Liver (tissue), 9 donors: ENCODE data around the gene CYP11A1. TPM values are rescaled to one million over a fixed set of nuclear protein-coding genes. Genes with fewer than 3 reads are reported as not detected.

Experiments
- DNase-seq: peaks from one replicate; pipeline ENCODE4 v3.0.0-alpha.2; 2017; ENCODE audit warnings: low spot score
- H3K27ac ChIP-seq, 2 donors: one replicate each; pipeline ENCODE4 v1.7.0; 2013; ENCODE audit warnings: inconsistent platforms in 2 of 2, low read length in 2 of 2, control low read depth in 1 of 2, low read depth in 1 of 2, mild to moderate bottlenecking in 1 of 2
- H3K27me3 ChIP-seq, 4 donors: one replicate each; pipeline versions ENCODE4 v1.6.1 to v1.7.0; 2013; ENCODE audit warnings: low read length in 3 of 4, inconsistent platforms in 1 of 4, mild to moderate bottlenecking in 1 of 4, moderate library complexity in 1 of 4; ENCODE audit not compliant: control insufficient read depth in 4 of 4, insufficient read depth in 4 of 4
- H3K36me3 ChIP-seq, 4 donors: one replicate each; pipeline versions ENCODE4 v1.6.1 to v1.7.0; 2013; ENCODE audit warnings: low read length in 3 of 4, mild to moderate bottlenecking in 3 of 4, low read depth in 1 of 4, moderate library complexity in 1 of 4; ENCODE audit not compliant: control insufficient read depth in 4 of 4, insufficient read depth in 3 of 4
- H3K4me1 ChIP-seq, 4 donors: one replicate each; pipeline versions ENCODE4 v1.6.1 to v1.7.0; 2013; ENCODE audit warnings: low read length in 3 of 4, mild to moderate bottlenecking in 3 of 4, moderate library complexity in 1 of 4; ENCODE audit not compliant: control insufficient read depth in 4 of 4, insufficient read depth in 4 of 4
- H3K4me3 ChIP-seq, 3 donors: one replicate each; pipeline versions ENCODE4 v1.6.1 to v1.7.0; 2013; ENCODE audit warnings: low read length in 3 of 3, control low read depth in 1 of 3, low read depth in 1 of 3, mild to moderate bottlenecking in 1 of 3
- H3K9ac ChIP-seq, 2 donors: one replicate each; pipeline ENCODE4 v1.7.0; 2013; ENCODE audit warnings: low read length in 2 of 2, mild to moderate bottlenecking in 2 of 2, moderate library complexity in 2 of 2, control low read depth in 1 of 2, low read depth in 1 of 2
- H3K9me3 ChIP-seq, 4 donors: one replicate each; pipeline versions ENCODE4 v1.6.1 to v1.7.0; 2013; ENCODE audit warnings: low read length in 3 of 4; ENCODE audit not compliant: control insufficient read depth in 4 of 4
- ATF3 ChIP-seq: IDR thresholded peaks from 2 replicates; pipeline ENCODE4 v1.6.1; 2016; ENCODE audit warnings: antibody characterized with exemption
- CTCF ChIP-seq: fragments of 150-350 bp; IDR thresholded peaks from 2 replicates; pipeline ENCODE4 v1.5.1; 2017; ENCODE audit warnings: improper control_type of control experiment, low read depth, low read length; ENCODE audit not compliant: missing input control
- EGR1 ChIP-seq, 2 donors: IDR thresholded peaks; 2 replicates each; pipeline ENCODE4 v1.6.1; 2016 to 2018; ENCODE audit warnings: antibody characterized with exemption in 2 of 2, low read depth in 2 of 2
- FOXA1 ChIP-seq: IDR thresholded peaks from 2 replicates; pipeline ENCODE4 v1.6.1; 2016; ENCODE audit warnings: antibody characterized with exemption
- FOXA2 ChIP-seq: IDR thresholded peaks from 2 replicates; pipeline ENCODE4 v1.6.1; 2016; ENCODE audit warnings: antibody characterized with exemption
- GABPA ChIP-seq, 2 donors: IDR thresholded peaks in 1 of 2; conservative IDR thresholded peaks in 1 of 2; 2 replicates each; pipeline ENCODE4 v1.6.1; 2016; ENCODE audit warnings: antibody characterized with exemption in 2 of 2, mild to moderate bottlenecking in 1 of 2, moderate library complexity in 1 of 2
- HNF4A ChIP-seq, 2 donors: conservative IDR thresholded peaks; 2 replicates each; pipeline ENCODE4 v1.6.1; 2016; ENCODE audit warnings: antibody characterized with exemption in 2 of 2, mild to moderate bottlenecking in 2 of 2
- JUND ChIP-seq, 2 donors: IDR thresholded peaks; 2 replicates each; pipeline ENCODE4 v1.6.1; 2016; ENCODE audit warnings: antibody characterized with exemption in 2 of 2
- MAX ChIP-seq: IDR thresholded peaks from 2 replicates; pipeline ENCODE4 v1.6.1; 2016; ENCODE audit warnings: antibody characterized with exemption
- NR2F2 ChIP-seq: IDR thresholded peaks from 2 replicates; pipeline ENCODE4 v1.6.1; 2016; ENCODE audit warnings: antibody characterized with exemption
- RAD21 ChIP-seq, 2 donors: IDR thresholded peaks; 2 replicates each; pipeline ENCODE4 v1.6.1; 2016; ENCODE audit warnings: antibody characterized with exemption in 2 of 2, mild to moderate bottlenecking in 2 of 2
- REST ChIP-seq: IDR thresholded peaks from 2 replicates; pipeline ENCODE4 v1.6.1; 2016; ENCODE audit warnings: antibody characterized with exemption, mild to moderate bottlenecking
- RXRA ChIP-seq, 2 donors: IDR thresholded peaks; 2 replicates each; pipeline ENCODE4 v1.6.1; 2017 to 2018; ENCODE audit warnings: antibody characterized with exemption in 2 of 2, mild to moderate bottlenecking in 1 of 2
- SP1 ChIP-seq: IDR thresholded peaks from 2 replicates; pipeline ENCODE4 v1.6.1; 2018; ENCODE audit warnings: antibody characterized with exemption, mild to moderate bottlenecking
- TAF1 ChIP-seq: conservative IDR thresholded peaks from 2 replicates; pipeline ENCODE4 v1.6.1; 2016; ENCODE audit warnings: antibody characterized with exemption, mild to moderate bottlenecking
- YY1 ChIP-seq: IDR thresholded peaks from 2 replicates; pipeline ENCODE4 v1.6.1; 2016; ENCODE audit warnings: antibody characterized with exemption, mild to moderate bottlenecking
- ZBTB33 ChIP-seq: IDR thresholded peaks from 2 replicates; pipeline ENCODE4 v1.6.1; 2016; ENCODE audit warnings: antibody characterized with exemption
- WGBS: extraction: QIAGEN DNeasy Blood & Tissue Kit; methylation state at CpG from one replicate; pipeline ENCODE4 v1.1.7; 2013; 5-methylcytosine and 5-hydroxymethylcytosine counted together
- polyA plus RNA-seq, 2 donors: library from polyadenylated mRNA; stranded (reverse) in 1 of 2; unstranded in 1 of 2; fragments of 200-250 nt in 1 of 2; fragments of >200 nt in 1 of 2; fragmentation: Nextera tagmentation in 1 of 2; extraction: Ambion mirVana in 1 of 2; gene quantifications; one replicate each; pipeline versions ENCODE4 v1.2.1 to v1.2.3, GENCODE V29; 2013 to 2015
- total RNA-seq, 2 donors: library from RNA; depleted of rRNA; stranded (reverse); fragments of >200 nt; gene quantifications; one replicate each; pipeline ENCODE4 v1.2.3, GENCODE V29; 2014
- donor health status: healthy.
- donor health status: healthy.
- donor health status: healthy.
- donor health status: healthy.
- donor health status: healthy.

Gene CYP11A1
- total and polyA plus RNA-seq, 4 donors: 0.47 to 2.3 (median 1.9) TPM

DNA sequence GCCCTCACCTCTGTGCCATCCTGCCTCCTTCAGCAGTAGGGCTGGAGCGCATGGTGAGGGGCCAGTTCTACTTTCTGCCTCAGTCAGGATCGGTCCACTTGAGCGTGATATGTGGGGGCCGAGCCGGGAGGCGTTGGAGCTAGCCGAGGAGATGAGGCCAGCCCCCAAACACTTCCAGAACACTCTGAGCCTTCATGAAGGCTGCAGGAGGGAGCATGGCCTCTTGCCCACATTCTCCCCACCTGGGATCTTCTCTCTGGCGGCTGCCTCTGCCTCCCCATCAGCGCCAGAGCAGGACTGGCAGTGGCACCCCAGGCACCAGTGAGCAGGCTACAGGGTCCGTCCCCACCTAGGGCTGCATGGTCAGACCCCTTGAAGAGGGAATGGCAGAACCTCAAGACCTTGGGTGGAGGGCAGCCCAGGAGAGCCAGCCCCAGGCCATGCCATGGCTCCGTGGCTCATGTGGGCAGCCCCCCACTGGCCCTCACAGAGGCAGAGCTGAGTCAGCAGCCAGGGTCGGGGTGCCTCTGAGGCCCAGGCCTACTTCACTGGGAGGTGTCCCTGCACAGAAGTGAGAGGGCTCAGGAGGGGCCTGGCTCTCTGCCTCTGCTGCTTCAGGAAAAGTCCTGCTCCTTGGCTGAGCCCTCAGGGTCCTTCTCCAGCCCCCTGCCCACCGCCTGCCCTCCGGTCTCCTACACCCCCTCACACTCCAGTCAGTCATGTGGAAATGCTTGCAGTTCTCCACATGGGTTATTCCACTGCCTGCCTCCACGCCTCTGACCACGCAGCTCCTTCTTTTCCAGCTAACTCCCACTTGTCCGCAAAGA is 28.1 kb upstream of the CYP11A1 start:
- DNase-seq: no peak
- Histone ChIP-seq H3K27ac (no peak overlapping the region), H3K4me1 (no peaks in the 10 kb centered on the region), H3K9me3 (no peaks in the 10 kb centered on the region), H3K27me3 (no peaks in the 10 kb centered on the region), H3K36me3 (no peaks in the 10 kb centered on the region), H3K4me3 (no peak overlapping the region), H3K9ac (no peak overlapping the region)
- 91% methylated on average over 17 of the region's 17 CpGs for WGBS
- no peak for TF ChIP-seq HNF4A (conservative IDR thresholded peaks at IDR 0.05)
- no peak for TF ChIP-seq RXRA (IDR thresholded peaks at IDR 0.05)

DNA sequence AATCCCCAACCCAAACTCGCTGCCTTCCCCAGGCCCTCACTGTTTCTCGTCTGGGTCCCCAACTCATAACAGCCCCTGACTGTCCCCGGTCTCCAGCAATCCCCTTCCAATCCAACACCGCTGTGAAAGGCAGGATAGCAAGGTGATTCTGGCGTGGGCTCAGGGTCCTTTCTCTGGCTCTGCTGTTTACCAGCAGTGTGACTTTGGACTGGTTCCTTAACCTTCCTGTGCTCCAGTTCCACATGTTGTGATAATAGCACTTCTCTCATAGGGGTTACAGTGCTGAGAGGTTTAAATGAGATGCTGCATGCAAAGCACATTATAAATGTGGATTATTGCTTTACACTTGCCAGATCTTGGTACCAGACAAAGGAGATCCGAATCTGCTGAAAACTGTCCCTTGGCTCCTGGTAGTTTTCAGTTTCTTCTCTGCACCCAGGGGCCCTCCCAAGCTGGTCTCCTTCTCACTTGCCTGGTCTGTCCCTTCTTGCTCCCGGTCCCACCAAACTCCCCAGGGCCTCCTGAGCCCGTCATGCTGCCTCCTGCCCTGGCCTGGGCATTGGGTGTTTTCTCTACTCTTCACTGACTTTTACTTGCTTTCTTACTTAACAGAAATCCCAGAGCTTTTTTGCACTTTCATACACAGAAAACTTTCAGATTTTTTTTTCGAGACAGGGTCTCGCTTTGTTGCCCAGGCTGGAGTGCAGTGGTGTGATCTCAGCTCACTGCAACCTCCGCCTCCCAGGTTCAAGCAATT is 26.8 kb upstream of the CYP11A1 start:
- TF ChIP-seq NR2F2 (no peak), ATF3 (no peak), FOXA2 (no peak), TAF1 (no peak), RAD21 (IDR thresholded peaks at IDR 0.05) (no peak), MAX (no peak), YY1 (no peak), RXRA (IDR thresholded peaks at IDR 0.05) (no peak), SP1 (no peak), JUND (IDR thresholded peaks at IDR 0.05) (no peak), CTCF (no peak), ZBTB33 (no peak), REST (no peak), GABPA (IDR thresholded peaks at IDR 0.05 in 1 of 2, conservative IDR thresholded peaks at IDR 0.05 in 1 of 2) (no peak), FOXA1 (no peak), EGR1 (IDR thresholded peaks at IDR 0.05; ENCODE audit: low read depth in 2 of 2) (no peak)
- no peak overlapping the region for H3K9ac ChIP-seq
- no peak overlapping the region for H3K4me3 ChIP-seq
- 89% methylated on average over 11 of the region's 11 CpGs for WGBS
- H3K9me3 ChIP-seq: no peaks in the 10 kb centered on the region
- no peaks in the 10 kb centered on the region for H3K4me1 ChIP-seq
- H3K27ac ChIP-seq: no peak overlapping the region
- no peaks in the 10 kb centered on the region for H3K27me3 ChIP-seq
- no peak for DNase-seq
- no peaks in the 10 kb centered on the region for H3K36me3 ChIP-seq
